NCI-H82 (cell line): Measurements from ENCODE around the gene CNOT3.
"Not testable (repeated sequence)": the region's sequence is repeated elsewhere in the genome, so short reads cannot be mapped to it uniquely, and the experiment has no call there.

Experiments
- DNase-seq: peaks from one replicate; lab custom pipeline; 2025; lab: John Stamatoyannopoulos, UW

The CNOT3 gene

GRCh38 chr19:54191811-54192453 is 54.4 kb downstream of the CNOT3 start:
- DNase-seq = no peak

GRCh38 chr19:54193011-54193410 is 55.4 kb downstream of the CNOT3 start:
- DNase-seq = no peak

GRCh38 chr19:54194463-54194862 is 56.9 kb downstream of the CNOT3 start:
- not testable (repeated sequence) for DNase-seq

- no peak for DNase-seq
These were observed 59.0 kb downstream of the CNOT3 start for GRCh38 chr19:54196536-54196935.

- no peak for DNase-seq
These were observed 59.6 kb downstream of the CNOT3 start for GRCh38 chr19:54197121-54197520.

- peak; percentile 26 for DNase-seq
These were observed 61.8 kb downstream of the CNOT3 start for GRCh38 chr19:54199401-54199800.

GRCh38 chr19:54201172-54201701 is 63.7 kb downstream of the CNOT3 start:
- no peak for DNase-seq

GRCh38 chr19:54201980-54202379 is 64.4 kb downstream of the CNOT3 start:
- DNase-seq = no peak

GRCh38 chr19:54203151-54203611 is 65.6 kb downstream of the CNOT3 start:
- DNase-seq = peak; percentile 17

- DNase-seq = no peak
These were observed 67.4 kb downstream of the CNOT3 start for GRCh38 chr19:54204767-54205468.
